ENCODE measurements around the gene CHST15. TPM values are rescaled to one million over a fixed set of nuclear protein-coding genes. Genes with fewer than 3 reads are reported as not detected.

Gene CHST15
- total and polyA plus RNA-seq, 2 of the 8 experiments (the other 6 are each of a cell fraction or from before 2014, with no cell fraction given), result 8.8 to 9.1 TPM

DNA sequence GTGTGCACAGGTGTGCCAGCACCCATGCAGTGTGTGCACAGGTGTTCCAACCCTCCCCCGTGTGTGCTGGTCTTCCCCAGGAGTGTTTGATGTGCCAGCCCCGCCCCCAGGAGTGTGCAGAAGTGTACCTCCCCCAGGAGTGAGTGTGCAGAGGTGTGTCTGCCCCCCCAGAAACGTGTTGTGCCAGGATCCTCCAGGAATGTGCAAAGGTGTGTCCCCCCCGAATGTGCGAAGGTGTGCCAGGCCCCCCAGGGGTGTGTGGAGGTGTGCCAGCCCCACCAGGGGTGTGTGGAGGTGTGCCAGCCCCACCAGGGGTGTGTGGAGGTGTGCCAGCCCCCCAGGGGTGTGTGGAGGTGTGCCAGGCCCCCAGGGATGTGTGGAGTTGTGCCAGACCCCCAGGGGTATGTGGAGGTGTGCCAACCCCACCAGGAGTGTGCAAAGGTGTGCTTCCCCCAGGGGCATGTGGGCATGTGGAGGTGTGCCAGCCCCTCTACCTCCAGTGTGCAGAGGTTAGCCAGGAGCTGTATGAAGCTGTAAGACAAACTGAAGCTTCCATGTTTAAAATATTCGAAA lies 33.2 kb downstream of the CHST15 start:
- CTCF ChIA-PET (ENCODE audit: partially characterized antibody), result interaction anchor here (1.0 to 1.6 kb wide), 2 partner anchors 13 to 65 kb away, joined by 3 to 5 read pairs; no protein-coding TSS in a partner anchor
- POLR2A ChIA-PET (ENCODE audit: partially characterized antibody), result no interaction called here
- no peak for FAIRE-seq
- WGBS, 2 experiments (ENCODE audit: extremely low coverage in 1 of 2, insufficient coverage in 1 of 2, insufficient read length in 1 of 2, insufficient replicate concordance in 2 of 2, low coverage in 1 of 2, low lambda C conversion rate in 2 of 2, missing lambda C conversion rate in 1 of 2), result 86% methylated on average over 4 of the region's 6 CpGs; no CpG with 5 or more reads in 1 of the 2 experiments
- Histone ChIP-seq H3K36me3 (ENCODE audit: control insufficient read depth in 2 of 4, insufficient read depth in 4 of 4, low read length in 3 of 4) (no peaks in the 10 kb centered on the region), H4K8ac (ENCODE audit: extremely low read depth, insufficient read depth, low read length) (peak overlapping the region; percentile 69; the same call in 1 of the 2 replicates), H3K4ac (replicated peaks; ENCODE audit: insufficient read length, low read depth, low read length) (no peak overlapping the region), H3K23me2 (ENCODE audit: low read depth, low read length) (no peaks in the 10 kb centered on the region), H4K91ac (replicated peaks; ENCODE audit: insufficient read length, low read length) (peak overlapping the region; percentile 9), H3K27ac (ENCODE audit: low read depth, low read length) (no peak overlapping the region), H3K18ac (ENCODE audit: extremely low read depth, low read length) (no peak overlapping the region), H4K20me1 (replicated peaks in 1 of 2; ENCODE audit: control insufficient read depth in 1 of 2, insufficient read depth in 2 of 2, low read length in 2 of 2) (no peaks in the 10 kb centered on the region), H3K4me1 (replicated peaks in 1 of 4; ENCODE audit: control insufficient read depth in 3 of 4, insufficient read depth in 4 of 4, low read length in 3 of 4) (peaks cover 2 to 10% (median 6%) of the 10 kb centered on the region in 4 experiments; a peak in 6 of 7 replicates), H3K4me2 (ENCODE audit: insufficient read depth in 1 of 2, low read depth in 2 of 2, low read length in 2 of 2) (no peak overlapping the region), H3K56ac (replicated peaks; ENCODE audit: insufficient read length, low read depth, low read length) (no peak overlapping the region), H2AK5ac (ENCODE audit: low read depth, low read length) (no peak overlapping the region), H3K23ac (ENCODE audit: insufficient read length) (no peak overlapping the region), H3K4me3 (ENCODE audit: extremely low read depth in 1 of 4, insufficient read depth in 2 of 4, low read depth in 3 of 4, low read length in 4 of 4) (no peak overlapping the region), H3K9ac (replicated peaks in 1 of 4; ENCODE audit: extremely low read depth in 1 of 4, low read depth in 3 of 4, low read length in 3 of 4) (no peak overlapping the region), H2BK5ac (ENCODE audit: low read depth, low read length) (0 out of 2 replicates have a peak overlapping the region, but pooled peaks have one; percentile 37), H2BK120ac (replicated peaks; ENCODE audit: low read depth, low read length) (no peak overlapping the region), H3K9me3 (ENCODE audit: insufficient read depth in 2 of 2, low read depth in 1 of 2, low read length in 1 of 2) (no peaks in the 10 kb centered on the region), H3K27me3 (replicated peaks in 1 of 4; ENCODE audit: control insufficient read depth in 3 of 4, extremely low read depth in 1 of 4, insufficient read depth in 3 of 4, low read length in 3 of 4) (no peaks in the 10 kb centered on the region; a peak in 1 of 7 replicates), H4K5ac (ENCODE audit: insufficient read length, low read depth, low read length) (no peak overlapping the region), H3K14ac (ENCODE audit: insufficient read length) (no peak overlapping the region), H2BK12ac (ENCODE audit: low read depth, low read length) (no peak overlapping the region), H3K79me1 (ENCODE audit: low read depth, low read length) (peaks cover 4% of the 10 kb centered on the region), H2BK15ac (ENCODE audit: low read length) (no peak overlapping the region), H2BK20ac (ENCODE audit: low read length) (no peak overlapping the region), H3K79me2 (ENCODE audit: control insufficient read depth in 1 of 2, insufficient read depth in 2 of 2, low read length in 2 of 2) (no peaks in the 10 kb centered on the region), H2AFZ (ENCODE audit: low read length) (no peak overlapping the region)
- no peak for DNase-seq (ENCODE audit: low read depth in 1 of 2, low spot score in 2 of 2)
